Measurements from ENCODE around the gene ITGB3BP. TPM values are rescaled to one million over a fixed set of nuclear protein-coding genes. Genes with fewer than 3 reads are reported as not detected.

The ITGB3BP gene
- total and polyA plus RNA-seq, 5 donors from 2014 or later = 11.3 to 29.9 (median 23.3) TPM

DNA sequence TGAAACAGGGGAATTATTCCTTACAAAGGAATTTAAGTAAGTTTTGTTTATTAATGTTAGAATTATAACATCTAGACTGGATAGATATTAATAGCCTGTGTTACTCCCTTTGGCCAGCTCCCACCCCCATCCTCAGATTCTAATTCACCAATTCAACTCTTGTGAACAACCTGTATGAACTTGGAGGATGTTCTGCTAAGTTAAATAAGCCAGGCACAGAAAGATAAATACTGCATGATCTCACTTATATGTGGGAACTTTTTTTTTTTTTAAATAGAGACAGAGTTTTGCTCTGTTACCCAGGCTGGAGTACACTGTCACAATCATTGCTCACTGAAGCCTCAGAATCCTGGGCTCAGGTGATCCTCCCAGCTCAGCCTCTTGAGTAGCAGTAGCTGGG is 32.5 kb upstream of the ITGB3BP start:
- no peak for ATAC-seq (ENCODE audit: low read depth in 2 of 2)
- H3K27me3 ChIP-seq (ENCODE audit: control insufficient read depth, insufficient read depth, low read length) = no peaks in the 10 kb centered on the region
- no peak overlapping the region for H3K4me3 Mint-ChIP-seq
- no peaks in the 10 kb centered on the region for H3K36me3 ChIP-seq (ENCODE audit: control insufficient read depth, insufficient read depth, low read length)
- peaks cover 0 to 6% (median 2%) of the 10 kb centered on the region in 4 donors for H3K4me1 Mint-ChIP-seq
- H3K9me3 Mint-ChIP-seq = no peaks in the 10 kb centered on the region
- no peak for DNase-seq
- H3K4me3 ChIP-seq (ENCODE audit: low read depth, low read length) = no peak overlapping the region
- no peaks in the 10 kb centered on the region for H3K27me3 Mint-ChIP-seq
- H3K9me3 ChIP-seq (ENCODE audit: control insufficient read depth in 2 of 2, low read length in 2 of 2) = no peaks in the 10 kb centered on the region
- no peak overlapping the region for H3K27ac Mint-ChIP-seq
- H3K36me3 Mint-ChIP-seq = peaks cover 7% of the 10 kb centered on the region
- H3K4me1 ChIP-seq (ENCODE audit: control insufficient read depth, insufficient read depth, low read length, poor library complexity, severe bottlenecking) = no peaks in the 10 kb centered on the region
- no peak overlapping the region for H3K27ac ChIP-seq (ENCODE audit: insufficient read depth, low read length, poor library complexity, severe bottlenecking)

DNA sequence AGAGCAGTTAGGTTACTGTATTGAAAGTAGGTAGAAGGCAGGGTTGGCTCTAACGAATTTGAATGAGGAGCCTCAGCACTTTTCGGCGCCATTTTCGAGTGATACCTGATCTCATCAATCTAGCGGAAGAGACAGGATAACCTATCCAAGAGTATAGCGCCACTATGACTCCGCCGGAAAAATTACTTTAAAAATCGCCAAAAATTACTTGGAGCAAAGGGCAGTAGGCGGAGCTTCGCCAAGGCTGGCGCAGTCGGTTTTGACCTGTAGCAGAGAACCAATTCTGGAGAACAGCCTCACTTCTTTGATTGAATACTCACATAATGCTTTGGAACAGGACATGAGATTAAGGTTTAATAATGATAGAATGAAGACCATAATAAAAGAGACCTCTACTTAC is 25.9 kb upstream of the ITGB3BP start:
- H3K27ac ChIP-seq (ENCODE audit: insufficient read depth, low read length, poor library complexity, severe bottlenecking) = no peak overlapping the region
- H3K4me1 ChIP-seq (ENCODE audit: control insufficient read depth, insufficient read depth, low read length, poor library complexity, severe bottlenecking) = no peaks in the 10 kb centered on the region
- no peaks in the 10 kb centered on the region for H3K27me3 ChIP-seq (ENCODE audit: control insufficient read depth, insufficient read depth, low read length)
- no peaks in the 10 kb centered on the region for H3K9me3 ChIP-seq (ENCODE audit: control insufficient read depth in 2 of 2, low read length in 2 of 2)
- peaks cover 0 to 5% (median 0%) of the 10 kb centered on the region in 4 donors for H3K4me1 Mint-ChIP-seq
- no peak overlapping the region for H3K4me3 Mint-ChIP-seq
- DNase-seq = no peak
- H3K9me3 Mint-ChIP-seq = no peaks in the 10 kb centered on the region
- no peak overlapping the region for H3K4me3 ChIP-seq (ENCODE audit: low read depth, low read length)
- no peak overlapping the region for H3K27ac Mint-ChIP-seq
- H3K36me3 Mint-ChIP-seq = peaks cover 30% of the 10 kb centered on the region
- peaks cover 2% of the 10 kb centered on the region for H3K36me3 ChIP-seq (ENCODE audit: control insufficient read depth, insufficient read depth, low read length)
- ATAC-seq (ENCODE audit: low read depth in 2 of 2) = no peak
- H3K27me3 Mint-ChIP-seq = no peaks in the 10 kb centered on the region

DNA sequence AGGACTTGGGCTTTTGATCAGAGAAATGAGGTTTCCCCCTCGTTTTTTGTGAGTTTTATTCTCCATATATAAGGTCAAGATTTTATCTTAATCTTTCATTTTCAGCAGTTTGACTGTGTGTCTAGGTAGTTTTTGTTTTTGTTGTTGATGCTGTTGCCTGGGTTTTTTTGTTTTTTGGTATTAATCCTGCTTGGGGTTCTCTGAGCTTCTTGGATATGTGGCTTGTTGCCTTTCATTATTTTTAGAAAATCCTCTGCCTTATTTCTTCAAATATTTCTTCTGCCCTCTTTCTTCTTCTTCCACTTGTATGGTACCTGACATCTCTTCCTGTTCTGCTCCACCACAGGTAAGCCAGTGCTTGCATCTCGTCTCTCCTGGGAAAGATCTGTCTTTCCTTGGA is 25.3 kb upstream of the ITGB3BP start:
- H3K4me3 ChIP-seq (ENCODE audit: low read depth, low read length) = no peak overlapping the region
- Mint-ChIP-seq H3K36me3 (peaks cover 30% of the 10 kb centered on the region), H3K4me3 (no peak overlapping the region), H3K27ac (no peak overlapping the region), H3K27me3 (no peaks in the 10 kb centered on the region), H3K4me1 (peaks cover 0 to 5% (median 0%) of the 10 kb centered on the region in 4 donors), H3K9me3 (no peaks in the 10 kb centered on the region)
- no peak overlapping the region for H3K27ac ChIP-seq (ENCODE audit: insufficient read depth, low read length, poor library complexity, severe bottlenecking)
- H3K36me3 ChIP-seq (ENCODE audit: control insufficient read depth, insufficient read depth, low read length) = peaks cover 2% of the 10 kb centered on the region
- H3K9me3 ChIP-seq (ENCODE audit: control insufficient read depth in 2 of 2, low read length in 2 of 2) = no peaks in the 10 kb centered on the region
- no peak for DNase-seq
- no peaks in the 10 kb centered on the region for H3K27me3 ChIP-seq (ENCODE audit: control insufficient read depth, insufficient read depth, low read length)
- no peak for ATAC-seq (ENCODE audit: low read depth in 2 of 2)
- no peaks in the 10 kb centered on the region for H3K4me1 ChIP-seq (ENCODE audit: control insufficient read depth, insufficient read depth, low read length, poor library complexity, severe bottlenecking)

DNA sequence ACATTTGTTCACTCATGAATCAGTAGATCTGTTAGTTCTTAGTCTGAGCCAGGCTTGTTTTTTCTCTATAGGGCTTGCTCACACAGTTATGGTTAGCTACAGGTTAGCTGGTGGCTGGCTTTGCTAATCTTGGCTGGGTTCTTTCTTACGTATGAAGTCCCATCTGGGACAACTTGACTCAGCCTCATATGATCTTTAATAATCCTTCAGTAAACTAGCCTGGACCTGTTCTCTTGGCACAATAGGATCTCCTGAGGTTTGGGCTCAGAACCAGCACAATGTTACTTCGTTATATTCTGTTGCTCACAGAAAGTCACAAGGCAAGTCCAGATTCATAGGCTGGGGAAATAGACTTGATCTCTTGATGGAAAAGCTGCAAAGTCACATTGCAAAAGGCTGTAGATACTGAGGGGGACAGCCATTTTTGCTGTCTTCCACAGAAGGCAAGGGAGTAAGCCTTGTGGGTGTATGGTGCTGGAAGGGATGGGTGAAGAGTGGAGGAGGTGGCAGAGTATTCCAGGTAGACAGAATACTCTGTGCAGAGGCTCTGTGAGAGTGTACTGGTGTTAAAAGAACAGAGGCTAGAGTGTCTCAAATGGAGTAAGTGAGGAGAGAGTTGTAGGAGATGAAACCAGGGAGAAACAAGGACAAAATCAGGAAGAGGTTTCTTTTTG is 24.7 kb upstream of the ITGB3BP start:
- Histone ChIP-seq H3K36me3 (ENCODE audit: control insufficient read depth, insufficient read depth, low read length) (peaks cover 2% of the 10 kb centered on the region), H3K9me3 (ENCODE audit: control insufficient read depth in 2 of 2, low read length in 2 of 2) (no peaks in the 10 kb centered on the region), H3K4me3 (ENCODE audit: low read depth, low read length) (no peak overlapping the region), H3K27me3 (ENCODE audit: control insufficient read depth, insufficient read depth, low read length) (no peaks in the 10 kb centered on the region), H3K27ac (ENCODE audit: insufficient read depth, low read length, poor library complexity, severe bottlenecking) (no peak overlapping the region), H3K4me1 (ENCODE audit: control insufficient read depth, insufficient read depth, low read length, poor library complexity, severe bottlenecking) (no peaks in the 10 kb centered on the region)
- no peaks in the 10 kb centered on the region for H3K9me3 Mint-ChIP-seq
- H3K4me3 Mint-ChIP-seq = no peak overlapping the region
- H3K36me3 Mint-ChIP-seq = peaks cover 32% of the 10 kb centered on the region
- no peaks in the 10 kb centered on the region for H3K27me3 Mint-ChIP-seq
- peaks cover 0 to 5% (median 0%) of the 10 kb centered on the region in 4 donors for H3K4me1 Mint-ChIP-seq
- DNase-seq = no peak
- no peak for ATAC-seq (ENCODE audit: low read depth in 2 of 2)
- no peak overlapping the region for H3K27ac Mint-ChIP-seq

DNA sequence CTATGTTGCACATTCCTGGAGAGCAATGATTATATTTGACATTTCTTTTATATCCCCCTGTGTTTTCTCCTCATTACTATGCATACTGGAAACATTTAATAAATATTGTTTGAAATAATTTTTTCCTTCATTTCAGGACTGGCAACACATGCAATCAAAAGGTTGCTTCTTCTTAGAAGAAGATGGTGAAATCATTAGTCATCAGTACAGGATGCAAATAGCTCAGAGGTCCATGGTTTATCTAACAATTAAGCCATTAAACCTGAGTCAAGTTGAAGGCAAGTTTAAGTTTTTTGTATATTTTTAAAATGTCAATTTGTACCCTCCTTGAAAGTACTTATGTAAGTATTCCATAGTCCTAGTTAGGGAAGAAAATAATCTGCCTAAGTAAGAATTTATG is 22.8 kb upstream of the ITGB3BP start:
- H3K27me3 Mint-ChIP-seq = no peaks in the 10 kb centered on the region
- H3K36me3 Mint-ChIP-seq = peaks cover 30% of the 10 kb centered on the region
- Histone ChIP-seq H3K4me1 (ENCODE audit: control insufficient read depth, insufficient read depth, low read length, poor library complexity, severe bottlenecking) (no peaks in the 10 kb centered on the region), H3K27me3 (ENCODE audit: control insufficient read depth, insufficient read depth, low read length) (no peaks in the 10 kb centered on the region), H3K27ac (ENCODE audit: insufficient read depth, low read length, poor library complexity, severe bottlenecking) (no peak overlapping the region), H3K36me3 (ENCODE audit: control insufficient read depth, insufficient read depth, low read length) (peaks cover 2% of the 10 kb centered on the region), H3K9me3 (ENCODE audit: control insufficient read depth in 2 of 2, low read length in 2 of 2) (no peaks in the 10 kb centered on the region), H3K4me3 (ENCODE audit: low read depth, low read length) (no peak overlapping the region)
- H3K9me3 Mint-ChIP-seq = peaks cover 0 to 1% (median 0%) of the 10 kb centered on the region in 7 donors
- H3K4me1 Mint-ChIP-seq = peaks cover 0 to 5% (median 0%) of the 10 kb centered on the region in 4 donors
- no peak overlapping the region for H3K27ac Mint-ChIP-seq
- no peak for DNase-seq
- no peak overlapping the region for H3K4me3 Mint-ChIP-seq
- no peak for ATAC-seq (ENCODE audit: low read depth in 2 of 2)

DNA sequence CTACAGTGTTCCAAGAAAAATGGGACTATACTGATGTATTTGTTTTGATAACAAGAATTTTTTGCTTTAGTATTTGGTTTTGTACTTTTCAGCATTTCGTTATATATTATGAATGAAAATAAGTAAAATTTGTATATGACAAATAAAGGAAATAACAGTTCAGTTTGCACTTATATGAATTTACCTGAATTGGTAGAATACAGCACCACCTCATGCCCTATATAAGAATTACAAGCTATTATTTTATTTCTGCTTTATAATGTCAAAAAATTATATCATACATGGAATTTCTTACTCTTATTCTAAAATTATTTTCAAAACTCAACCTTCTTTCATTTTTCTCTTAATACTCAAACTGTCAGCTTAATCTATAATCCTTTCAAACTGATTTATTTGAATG is 14.9 kb upstream of the ITGB3BP start:
- Histone ChIP-seq H3K27ac (ENCODE audit: insufficient read depth, low read length, poor library complexity, severe bottlenecking) (no peak overlapping the region), H3K36me3 (ENCODE audit: control insufficient read depth, insufficient read depth, low read length) (peaks cover 13% of the 10 kb centered on the region), H3K9me3 (ENCODE audit: control insufficient read depth in 2 of 2, low read length in 2 of 2) (no peaks in the 10 kb centered on the region), H3K27me3 (ENCODE audit: control insufficient read depth, insufficient read depth, low read length) (no peaks in the 10 kb centered on the region), H3K4me1 (ENCODE audit: control insufficient read depth, insufficient read depth, low read length, poor library complexity, severe bottlenecking) (no peaks in the 10 kb centered on the region), H3K4me3 (ENCODE audit: low read depth, low read length) (no peak overlapping the region)
- Mint-ChIP-seq H3K27ac (no peak overlapping the region), H3K9me3 (peaks cover 0 to 1% (median 0%) of the 10 kb centered on the region in 7 donors), H3K27me3 (no peaks in the 10 kb centered on the region), H3K36me3 (peaks cover 8% of the 10 kb centered on the region), H3K4me3 (no peak overlapping the region), H3K4me1 (no peaks in the 10 kb centered on the region)
- peak in 1 of 2 donors; percentile 40 for ATAC-seq (ENCODE audit: low read depth in 2 of 2)
- peak in 2 of 3 donors; percentile 16 to 34 for DNase-seq

DNA sequence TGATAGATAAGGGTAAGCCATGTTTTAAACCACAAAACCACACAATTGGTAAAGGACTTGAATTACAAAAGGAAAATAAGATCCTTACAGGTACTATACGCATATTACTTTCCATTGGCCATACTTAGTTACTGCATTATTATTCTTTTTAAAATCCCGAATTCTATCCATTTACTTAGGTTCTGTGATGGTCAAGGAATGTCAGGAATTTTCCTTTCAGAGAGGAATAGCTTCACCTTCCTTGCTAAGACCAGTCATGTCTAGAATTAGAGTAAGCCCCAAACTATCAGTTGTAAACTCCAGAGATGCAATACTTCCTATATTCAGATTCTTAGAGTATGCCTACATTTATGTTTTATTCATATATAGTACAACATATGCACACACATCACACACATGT is 14.0 kb upstream of the ITGB3BP start:
- Histone ChIP-seq H3K27ac (ENCODE audit: insufficient read depth, low read length, poor library complexity, severe bottlenecking) (no peak overlapping the region), H3K36me3 (ENCODE audit: control insufficient read depth, insufficient read depth, low read length) (peaks cover 13% of the 10 kb centered on the region), H3K27me3 (ENCODE audit: control insufficient read depth, insufficient read depth, low read length) (no peaks in the 10 kb centered on the region), H3K4me3 (ENCODE audit: low read depth, low read length) (no peak overlapping the region), H3K4me1 (ENCODE audit: control insufficient read depth, insufficient read depth, low read length, poor library complexity, severe bottlenecking) (no peaks in the 10 kb centered on the region), H3K9me3 (ENCODE audit: control insufficient read depth in 2 of 2, low read length in 2 of 2) (no peaks in the 10 kb centered on the region)
- no peaks in the 10 kb centered on the region for H3K4me1 Mint-ChIP-seq
- H3K36me3 Mint-ChIP-seq = peaks cover 12% of the 10 kb centered on the region
- no peak overlapping the region for H3K27ac Mint-ChIP-seq
- ATAC-seq (ENCODE audit: low read depth in 2 of 2) = no peak
- DNase-seq = no peak
- H3K27me3 Mint-ChIP-seq = no peaks in the 10 kb centered on the region
- H3K9me3 Mint-ChIP-seq = peaks cover 0 to 1% (median 0%) of the 10 kb centered on the region in 7 donors
- no peak overlapping the region for H3K4me3 Mint-ChIP-seq

DNA sequence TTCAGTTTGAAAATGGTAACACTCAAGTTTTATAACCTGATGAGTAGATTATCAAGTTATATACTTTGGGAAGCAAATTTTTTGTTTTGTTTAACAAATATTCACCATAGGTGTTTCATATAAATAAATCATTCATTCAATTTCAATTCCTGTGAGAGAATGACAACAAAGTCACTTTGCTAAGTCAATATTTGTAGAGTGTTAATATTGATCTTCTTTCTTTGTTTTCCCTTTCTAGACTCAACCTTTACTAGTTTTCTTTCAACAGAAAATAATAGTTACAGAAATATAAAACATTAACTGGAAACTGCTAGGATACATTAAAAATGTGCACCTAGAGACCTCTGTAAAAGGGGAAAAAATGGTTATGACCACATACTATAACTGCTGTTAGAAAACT is 11.4 kb upstream of the ITGB3BP start:
- H3K27me3 ChIP-seq (ENCODE audit: control insufficient read depth, insufficient read depth, low read length) = no peaks in the 10 kb centered on the region
- H3K4me3 Mint-ChIP-seq = no peak overlapping the region

More for the DNA sequence above, 11.4 kb upstream of the ITGB3BP start:
- no peaks in the 10 kb centered on the region for H3K27me3 Mint-ChIP-seq
- peaks cover 16% of the 10 kb centered on the region for H3K36me3 Mint-ChIP-seq
- Histone ChIP-seq H3K27ac (ENCODE audit: insufficient read depth, low read length, poor library complexity, severe bottlenecking) (no peak overlapping the region), H3K36me3 (ENCODE audit: control insufficient read depth, insufficient read depth, low read length) (peaks cover 15% of the 10 kb centered on the region), H3K4me3 (ENCODE audit: low read depth, low read length) (no peak overlapping the region), H3K4me1 (ENCODE audit: control insufficient read depth, insufficient read depth, low read length, poor library complexity, severe bottlenecking) (no peaks in the 10 kb centered on the region), H3K9me3 (ENCODE audit: control insufficient read depth in 2 of 2, low read length in 2 of 2) (no peaks in the 10 kb centered on the region)
- ATAC-seq (ENCODE audit: low read depth in 2 of 2) = no peak
- H3K27ac Mint-ChIP-seq = no peak overlapping the region
- DNase-seq = no peak
- H3K4me1 Mint-ChIP-seq = peaks cover 0 to 7% (median 4%) of the 10 kb centered on the region in 4 donors
- H3K9me3 Mint-ChIP-seq = no peaks in the 10 kb centered on the region

All from CD4-positive, CD25-positive, alpha-beta regulatory T cell (primary cell).